Smooth muscle cell (in vitro differentiated cells): ENCODE measurements around the gene PITRM1. TPM values are rescaled to one million over a fixed set of nuclear protein-coding genes. Genes with fewer than 3 reads are reported as not detected.

Experiments used
- DNase-seq: peaks from one replicate; lab custom pipeline; 2025; ENCODE audit not compliant: unreplicated experiment; lab: John Stamatoyannopoulos, UW
- H2AFZ ChIP-seq: fragments of 200-600 bp; sonication (generic); 2 replicates; pipeline ENCODE4 v1.6.0; 2016; ENCODE audit warnings: antibody characterized with exemption, low read depth, mild to moderate bottlenecking
- H3F3A ChIP-seq: fragments of 200-600 bp; sonication (generic); 2 replicates; pipeline ENCODE4 v1.6.0; 2017; ENCODE audit warnings: antibody characterized with exemption, low read depth
- H3K27ac ChIP-seq: fragments of 200-600 bp; sonication (generic); 2 replicates; pipeline ENCODE4 v1.5.1; 2016; ENCODE audit warnings: low read depth, mild to moderate bottlenecking
- H3K27me3 ChIP-seq: fragments of 200-600 bp; sonication (generic); 2 replicates; pipeline ENCODE4 v1.6.1; 2016; ENCODE audit warnings: low read depth, mild to moderate bottlenecking
- H3K36me3 ChIP-seq: fragments of 200-600 bp; sonication (generic); 2 replicates; pipeline ENCODE4 v1.5.1; 2016; ENCODE audit warnings: low read depth
- H3K4me1 ChIP-seq: fragments of 200-600 bp; sonication (generic); 2 replicates; pipeline ENCODE4 v1.5.1; 2016; ENCODE audit warnings: low read depth
- H3K4me2 ChIP-seq: fragments of 200-600 bp; sonication (generic); 2 replicates; pipeline ENCODE4 v1.6.0; 2016; ENCODE audit warnings: mild to moderate bottlenecking
- H3K4me3 ChIP-seq: fragments of 200-600 bp; sonication (generic); 2 replicates; pipeline ENCODE4 v1.5.1; 2016; ENCODE audit warnings: mild to moderate bottlenecking
- H3K79me2 ChIP-seq: fragments of 200-600 bp; sonication (generic); 2 replicates; pipeline ENCODE4 v1.6.0; 2016; ENCODE audit warnings: low read depth, mild to moderate bottlenecking
- H3K9ac ChIP-seq: fragments of 200-600 bp; sonication (generic); 2 replicates; pipeline ENCODE4 v1.6.0; 2016; ENCODE audit warnings: low read depth
- H3K9me3 ChIP-seq: fragments of 200-600 bp; sonication (generic); replicated peaks from 2 replicates; pipeline ENCODE4 v1.5.1; 2016; ENCODE audit warnings: low read depth
- H4K20me1 ChIP-seq: fragments of 200-600 bp; sonication (generic); 2 replicates; pipeline ENCODE4 v1.6.0; 2016; ENCODE audit warnings: low read depth
- WGBS: methylation state at CpG from one replicate; pipeline ENCODE4 v1.1.7; 2016; ENCODE audit warnings: low lambda C conversion rate; 5-methylcytosine and 5-hydroxymethylcytosine counted together
- polyA plus RNA-seq: library from polyadenylated mRNA; unstranded; fragments of >200 nt; fragmentation: Nextera tagmentation; extraction: Ambion mirVana; gene quantifications from 2 replicates; pipeline ENCODE4 v1.2.1, GENCODE V29; 2016
- total RNA-seq: library from RNA; depleted of rRNA; stranded (reverse); fragments of >200 nt; gene quantifications from 2 replicates; pipeline ENCODE4 v1.2.3, GENCODE V29; 2014
- TF ChIP-seq, protein P1 (sequence below): fragments of 200-600 bp; sonication (generic); IDR thresholded peaks from 2 replicates; pipeline ENCODE4 v1.5.1; 2017; ENCODE audit warnings: borderline replicate concordance, mild to moderate bottlenecking, antibody characterized with exemption; ENCODE audit not compliant: insufficient read depth, poor library complexity, severe bottlenecking

The PITRM1 gene
- total and polyA plus RNA-seq, 2 experiments from 2014 or later, result 49.2 to 61.3 TPM

DNA sequence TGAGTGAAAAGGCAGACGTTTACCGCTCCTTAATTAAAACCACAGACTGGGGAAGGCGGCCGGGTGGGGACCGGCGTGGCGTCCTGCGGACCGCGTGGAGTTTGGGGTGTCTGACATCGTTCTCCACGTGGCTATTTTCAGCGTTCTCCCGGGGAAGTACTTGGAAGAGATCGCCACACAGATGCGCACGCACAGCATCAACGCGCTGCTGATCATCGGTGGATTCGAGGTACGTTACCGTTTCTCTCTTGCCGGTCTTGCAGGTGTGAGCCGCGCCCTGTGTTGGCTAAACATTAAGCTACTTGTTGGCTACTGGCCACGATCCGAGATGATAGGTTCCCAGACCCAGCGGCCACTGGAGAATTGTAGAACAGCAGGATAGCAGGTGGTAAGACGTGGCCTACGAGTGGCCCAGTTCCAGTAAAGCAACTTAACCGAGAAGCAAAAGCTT, 53.9 kb downstream of the PITRM1 start:
- Histone ChIP-seq H3K4me2 (no peak overlapping the region), H3K36me3 (peaks cover 4% of the 10 kb centered on the region), H3K27ac (no peak overlapping the region), H3F3A (no peaks in the 10 kb centered on the region), H4K20me1 (no peaks in the 10 kb centered on the region), H2AFZ (no peak overlapping the region), H3K27me3 (no peaks in the 10 kb centered on the region), H3K4me3 (no peak overlapping the region), H3K79me2 (no peaks in the 10 kb centered on the region), H3K9me3 (no peaks in the 10 kb centered on the region), H3K4me1 (no peaks in the 10 kb centered on the region), H3K9ac (no peak overlapping the region)
- TF ChIP-seq, protein P1, sequence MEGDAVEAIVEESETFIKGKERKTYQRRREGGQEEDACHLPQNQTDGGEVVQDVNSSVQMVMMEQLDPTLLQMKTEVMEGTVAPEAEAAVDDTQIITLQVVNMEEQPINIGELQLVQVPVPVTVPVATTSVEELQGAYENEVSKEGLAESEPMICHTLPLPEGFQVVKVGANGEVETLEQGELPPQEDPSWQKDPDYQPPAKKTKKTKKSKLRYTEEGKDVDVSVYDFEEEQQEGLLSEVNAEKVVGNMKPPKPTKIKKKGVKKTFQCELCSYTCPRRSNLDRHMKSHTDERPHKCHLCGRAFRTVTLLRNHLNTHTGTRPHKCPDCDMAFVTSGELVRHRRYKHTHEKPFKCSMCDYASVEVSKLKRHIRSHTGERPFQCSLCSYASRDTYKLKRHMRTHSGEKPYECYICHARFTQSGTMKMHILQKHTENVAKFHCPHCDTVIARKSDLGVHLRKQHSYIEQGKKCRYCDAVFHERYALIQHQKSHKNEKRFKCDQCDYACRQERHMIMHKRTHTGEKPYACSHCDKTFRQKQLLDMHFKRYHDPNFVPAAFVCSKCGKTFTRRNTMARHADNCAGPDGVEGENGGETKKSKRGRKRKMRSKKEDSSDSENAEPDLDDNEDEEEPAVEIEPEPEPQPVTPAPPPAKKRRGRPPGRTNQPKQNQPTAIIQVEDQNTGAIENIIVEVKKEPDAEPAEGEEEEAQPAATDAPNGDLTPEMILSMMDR, result no peak
- WGBS, result 97% methylated on average over 32 of the region's 32 CpGs
- DNase-seq, result no peak

DNA sequence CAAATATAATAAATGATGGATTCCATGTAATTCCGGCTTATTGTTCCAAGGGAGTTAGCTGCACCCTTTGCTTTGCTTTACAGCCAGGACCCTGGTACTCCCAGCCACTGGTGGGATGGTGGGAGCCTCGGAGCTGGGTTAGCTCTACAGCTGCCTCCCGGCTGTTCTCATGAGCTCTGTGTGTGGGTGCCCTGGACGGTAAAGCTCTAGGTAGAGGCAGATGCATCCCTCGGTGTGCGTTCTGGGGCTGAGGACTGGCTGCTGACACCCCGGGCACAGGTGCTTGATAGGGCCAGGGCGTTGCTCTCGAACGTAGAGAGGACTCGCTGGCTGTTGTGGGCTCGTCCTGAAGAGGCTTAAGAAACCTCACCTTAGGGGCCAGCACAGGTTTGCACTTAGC, 55.1 kb downstream of the PITRM1 start:
- over 99% methylated on average over 12 of the region's 12 CpGs for WGBS
- H3K27ac ChIP-seq, result no peak overlapping the region
- no peaks in the 10 kb centered on the region for H3K9me3 ChIP-seq
- H3K36me3 ChIP-seq, result peaks cover 4% of the 10 kb centered on the region
- no peaks in the 10 kb centered on the region for H3K4me1 ChIP-seq
- H3K27me3 ChIP-seq, result no peaks in the 10 kb centered on the region
- H3K79me2 ChIP-seq, result no peaks in the 10 kb centered on the region
- H3K9ac ChIP-seq, result no peak overlapping the region
- H3K4me3 ChIP-seq, result no peak overlapping the region
- TF ChIP-seq, protein P1, result no peak
- H4K20me1 ChIP-seq, result no peaks in the 10 kb centered on the region
- H2AFZ ChIP-seq, result no peak overlapping the region
- H3F3A ChIP-seq, result no peaks in the 10 kb centered on the region
- H3K4me2 ChIP-seq, result no peak overlapping the region
- no peak for DNase-seq

DNA sequence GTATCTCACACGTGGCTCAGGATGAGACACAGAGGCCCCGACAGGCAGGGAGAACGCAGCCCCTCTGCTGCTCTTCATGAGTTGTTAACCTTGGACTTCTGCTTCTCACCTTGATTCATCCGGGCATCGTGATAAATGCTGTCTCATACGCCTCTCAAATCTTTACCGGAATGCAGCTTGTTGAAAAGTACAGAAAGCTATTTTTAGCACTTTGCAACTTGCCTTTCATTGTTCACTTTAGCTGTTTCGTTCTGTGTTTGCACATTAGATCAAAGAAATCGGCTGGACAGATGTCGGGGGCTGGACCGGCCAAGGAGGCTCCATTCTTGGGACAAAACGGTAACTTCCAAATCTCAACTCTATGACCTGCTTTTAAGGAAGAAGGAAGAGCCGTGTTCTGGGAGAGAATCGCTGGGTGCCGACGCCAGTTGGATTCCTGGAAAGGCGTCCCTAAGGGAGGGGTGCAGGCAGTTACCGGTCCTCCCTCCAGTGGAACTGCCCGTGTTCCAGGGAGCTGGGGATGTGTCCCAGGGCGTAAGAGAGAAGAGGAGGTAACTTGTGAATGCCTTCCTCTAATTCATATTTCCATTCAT, 56.0 kb downstream of the PITRM1 start:
- Histone ChIP-seq H3K27me3 (no peaks in the 10 kb centered on the region), H3K79me2 (no peaks in the 10 kb centered on the region), H3K4me1 (no peaks in the 10 kb centered on the region), H3K9ac (no peak overlapping the region), H3K4me3 (no peak overlapping the region), H2AFZ (no peak overlapping the region), H3K27ac (no peak overlapping the region), H3K9me3 (no peaks in the 10 kb centered on the region), H3K36me3 (peaks cover 4% of the 10 kb centered on the region), H3F3A (no peaks in the 10 kb centered on the region), H4K20me1 (no peaks in the 10 kb centered on the region), H3K4me2 (no peak overlapping the region)
- TF ChIP-seq, protein P1, result no peak
- DNase-seq, result no peak
- WGBS, result 89% methylated on average over 20 of the region's 20 CpGs

DNA sequence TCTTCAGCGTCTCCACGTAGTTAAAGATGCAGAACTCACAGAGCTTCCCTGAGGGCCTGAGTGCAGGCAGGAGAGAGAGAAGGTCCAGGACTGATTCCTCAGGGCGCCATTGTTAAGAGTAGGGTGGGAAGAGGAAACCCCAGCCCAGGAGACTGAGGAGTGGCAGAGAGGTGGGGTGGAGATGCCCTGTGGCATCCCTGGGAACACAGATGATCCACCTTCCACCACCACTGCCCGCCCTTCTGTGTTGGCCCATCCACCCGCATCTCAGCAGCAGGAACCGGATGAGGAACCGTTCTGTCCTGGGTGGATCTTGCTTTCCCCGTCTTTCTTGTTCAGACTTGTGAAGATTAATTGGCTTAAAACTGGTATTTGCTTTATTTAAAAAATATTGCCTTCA, 56.9 kb downstream of the PITRM1 start:
- TF ChIP-seq, protein P1, result no peak
- DNase-seq, result no peak
- H3K9me3 ChIP-seq, result no peaks in the 10 kb centered on the region
- no peak overlapping the region for H2AFZ ChIP-seq
- H3K9ac ChIP-seq, result no peak overlapping the region
- WGBS, result 97% methylated on average over 8 of the region's 8 CpGs
- H3K4me1 ChIP-seq, result no peaks in the 10 kb centered on the region
- H3K36me3 ChIP-seq, result peaks cover 4% of the 10 kb centered on the region
- H3K27me3 ChIP-seq, result no peaks in the 10 kb centered on the region
- H3K4me2 ChIP-seq, result no peak overlapping the region
- no peak overlapping the region for H3K4me3 ChIP-seq
- no peak overlapping the region for H3K27ac ChIP-seq
- no peaks in the 10 kb centered on the region for H3K79me2 ChIP-seq
- H3F3A ChIP-seq, result no peaks in the 10 kb centered on the region
- H4K20me1 ChIP-seq, result peaks cover 6% of the 10 kb centered on the region
